Brain microvascular endothelial cell (primary cell): ENCODE data around the gene NKX2-1.

ENCODE experiments used
- DNase-seq: peaks from one replicate; pipeline ENCODE4 v3.0.0-alpha.2; 2020
- H3K27ac ChIP-seq: fragments of 250-450 bp; sonication (Bioruptor Pico); 2 replicates; pipeline ENCODE4 v1.5.1; 2020; ENCODE audit warnings: mild to moderate bottlenecking, moderate library complexity
- H3K27me3 ChIP-seq: fragments of 250-450 bp; sonication (Bioruptor Pico); replicated peaks from 2 replicates; pipeline ENCODE4 v1.5.1; 2020; ENCODE audit warnings: mild to moderate bottlenecking
- H3K36me3 ChIP-seq: fragments of 250-450 bp; sonication (Bioruptor Pico); replicated peaks from 2 replicates; pipeline ENCODE4 v1.5.1; 2020; ENCODE audit warnings: mild to moderate bottlenecking
- H3K4me3 ChIP-seq: 2 replicates; pipeline ENCODE4 v1.5.1; 2011; ENCODE audit warnings: low read depth, mild to moderate bottlenecking, control low read depth, low read length, moderate library complexity
- CTCF ChIP-seq: IDR thresholded peaks from 2 replicates; pipeline ENCODE4 v1.5.1; 2011; ENCODE audit warnings: low read depth, mild to moderate bottlenecking, moderate library complexity, low read length, control low read depth, inconsistent platforms; ENCODE audit errors: missing control alignments
- in situ Hi-C: cut with HindIII; loops from 2 replicates; pipeline ENCODE4 v1.10.0; 2017; ENCODE audit warnings: low sequenced_read_pairs, low pct_ligation_motif_present

The NKX2-1 gene

GRCh38 chr14:36518586-36519430 lies 1.2 kb downstream of the NKX2-1 start:
- H3K27ac ChIP-seq: no peak overlapping the region
- peaks cover 95% of the 10 kb centered on the region for H3K27me3 ChIP-seq
- H3K4me3 ChIP-seq: no peak overlapping the region
- TF ChIP-seq CTCF: no peak
- H3K36me3 ChIP-seq: no peaks in the 10 kb centered on the region
- in situ Hi-C loops: no loop called here
- DNase-seq: no peak

- no peak for TF ChIP-seq CTCF
- Histone ChIP-seq H3K27ac (no peak overlapping the region), H3K36me3 (no peaks in the 10 kb centered on the region), H3K27me3 (peaks cover 97% of the 10 kb centered on the region), H3K4me3 (no peak overlapping the region)
- DNase-seq: no peak
- in situ Hi-C loops: no loop called here
Measured at GRCh38 chr14:36518031-36518585, 1.9 kb downstream of the NKX2-1 start.

- Histone ChIP-seq H3K27ac (no peak overlapping the region), H3K4me3 (no peak overlapping the region), H3K36me3 (no peaks in the 10 kb centered on the region), H3K27me3 (peaks cover 97% of the 10 kb centered on the region)
- no peak for DNase-seq
- TF ChIP-seq CTCF: no peak
- in situ Hi-C loops: no loop called here
Measured at GRCh38 chr14:36517242-36518030, 2.6 kb downstream of the NKX2-1 start.

- Histone ChIP-seq H3K27me3 (peaks cover 97% of the 10 kb centered on the region), H3K4me3 (no peak overlapping the region), H3K36me3 (no peaks in the 10 kb centered on the region), H3K27ac (no peak overlapping the region)
- in situ Hi-C loops: no loop called here
- TF ChIP-seq CTCF: no peak
- DNase-seq: no peak
Measured at GRCh38 chr14:36516719-36517241, 3.3 kb downstream of the NKX2-1 start.

- H3K27me3 ChIP-seq: peaks cover 92% of the 10 kb centered on the region
- no peak for DNase-seq
- in situ Hi-C loops: no loop called here
- H3K36me3 ChIP-seq: no peaks in the 10 kb centered on the region
- no peak overlapping the region for H3K27ac ChIP-seq
- no peak for TF ChIP-seq CTCF
- H3K4me3 ChIP-seq: no peak overlapping the region
Measured at GRCh38 chr14:36515896-36516718, 3.9 kb downstream of the NKX2-1 start.
